GM11168 (cell line): Measurements from ENCODE around the gene CDH23.

Experiments
- in situ Hi-C: fragments of 300-500 bp; cut with MboI; formaldehyde crosslinking; loops from one replicate; pipeline ENCODE4 v1.12.0; 2022; ENCODE audit warnings: low sequenced_read_pairs; ENCODE audit not compliant: unreplicated experiment

The CDH23 gene

DNA sequence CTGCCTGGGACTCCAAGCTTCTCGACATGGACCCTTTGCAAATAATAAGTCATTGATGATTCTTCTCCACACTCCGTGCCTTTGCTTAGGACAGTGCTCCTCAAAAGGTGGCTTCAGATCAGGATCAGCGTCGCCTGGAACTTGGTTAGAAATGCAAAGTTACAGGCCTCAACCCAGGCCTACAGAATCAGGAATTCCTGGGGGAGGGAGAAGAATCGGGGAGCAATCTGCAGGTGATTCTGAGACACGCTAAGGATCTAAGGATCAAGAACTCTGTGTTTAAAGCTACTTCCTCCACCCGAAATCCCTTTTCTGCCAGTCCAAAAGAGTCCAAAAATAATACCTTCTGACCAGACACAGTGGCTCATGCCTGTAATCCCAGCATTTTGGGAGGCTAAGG, 244.7 kb downstream of the CDH23 start:
- in situ Hi-C loops = no loop called here

DNA sequence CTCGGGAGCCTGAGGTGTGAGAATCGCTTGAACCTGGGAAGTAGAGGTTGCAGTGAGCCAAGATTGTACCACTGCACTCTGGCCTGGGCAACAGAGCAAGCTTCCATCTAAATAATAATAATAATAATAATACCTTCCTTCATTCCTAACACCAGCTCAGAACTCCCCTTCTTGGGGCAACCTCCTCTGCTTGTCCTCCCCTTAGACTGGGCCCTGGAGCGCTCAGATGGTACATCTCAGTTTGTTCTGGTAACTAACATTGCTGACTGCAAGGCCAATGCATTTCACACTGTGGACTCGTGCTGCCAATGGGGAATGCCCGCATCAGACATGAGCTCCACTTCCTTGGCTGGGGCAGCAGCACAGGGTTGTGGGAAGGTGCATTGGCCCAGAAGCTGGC, 245.3 kb downstream of the CDH23 start:
- in situ Hi-C loops = no loop called here

DNA sequence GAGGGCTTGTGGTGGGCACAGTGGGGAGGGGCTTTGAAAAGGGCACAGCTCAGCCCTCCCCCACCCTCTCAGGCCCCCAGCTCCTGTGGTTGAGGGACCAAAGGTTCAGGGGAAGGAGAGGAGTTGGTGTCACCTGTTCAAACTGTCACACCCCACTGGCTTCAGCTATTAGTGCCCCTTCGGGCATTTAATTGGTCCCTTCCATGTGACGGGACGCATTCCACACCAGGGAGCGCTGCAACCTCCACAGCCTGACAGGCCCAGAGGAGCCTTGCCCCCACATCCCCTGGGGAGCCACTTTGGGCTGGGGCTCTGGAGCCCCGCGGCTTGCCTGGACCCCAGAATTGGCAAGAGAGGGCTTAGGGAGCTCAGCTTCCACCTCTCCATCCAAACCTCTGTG, 247.2 kb downstream of the CDH23 start:
- in situ Hi-C loops = no loop called here

DNA sequence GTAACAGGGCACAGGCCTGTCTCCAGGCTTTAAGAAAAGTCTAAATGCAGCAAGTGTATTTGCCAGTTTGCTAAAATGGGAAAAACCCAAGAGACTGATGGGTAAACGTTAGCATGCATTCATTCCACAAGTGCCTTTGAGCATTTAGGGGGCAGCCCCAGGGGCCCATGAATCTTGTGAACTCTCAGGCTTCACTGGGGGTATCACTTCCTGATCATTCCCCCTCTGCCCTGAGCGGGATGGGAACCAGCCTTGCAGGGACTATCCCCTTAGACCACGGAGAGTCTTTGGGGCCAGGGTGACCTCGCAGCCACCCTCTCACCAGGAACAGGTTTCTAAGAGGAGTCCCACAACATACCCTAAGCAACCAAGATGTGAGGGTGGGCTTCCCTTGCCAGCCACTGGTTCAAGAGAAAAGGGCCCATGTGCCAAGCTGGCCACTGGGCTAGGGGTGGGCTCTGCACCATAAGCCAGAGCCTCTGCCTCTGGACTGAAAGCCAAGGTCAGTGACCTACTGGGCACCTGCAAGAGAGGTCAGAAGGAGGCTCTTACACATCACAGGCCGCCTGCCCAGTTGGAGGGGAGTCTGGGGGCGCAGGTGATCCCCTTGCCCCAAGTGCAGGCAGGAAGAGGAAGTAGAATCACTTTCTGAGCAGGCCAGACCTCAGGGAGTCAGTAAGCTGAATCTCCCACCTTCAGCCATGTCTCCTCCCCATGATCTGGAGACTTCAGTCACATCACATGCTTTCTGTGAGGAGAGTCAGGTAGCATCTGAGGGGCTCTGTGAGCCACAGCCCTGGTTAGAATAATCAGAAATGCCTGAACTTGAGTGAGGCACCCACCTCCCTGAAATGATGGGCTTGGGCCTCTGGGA, 247.8 kb downstream of the CDH23 start:
- in situ Hi-C loops = no loop called here

DNA sequence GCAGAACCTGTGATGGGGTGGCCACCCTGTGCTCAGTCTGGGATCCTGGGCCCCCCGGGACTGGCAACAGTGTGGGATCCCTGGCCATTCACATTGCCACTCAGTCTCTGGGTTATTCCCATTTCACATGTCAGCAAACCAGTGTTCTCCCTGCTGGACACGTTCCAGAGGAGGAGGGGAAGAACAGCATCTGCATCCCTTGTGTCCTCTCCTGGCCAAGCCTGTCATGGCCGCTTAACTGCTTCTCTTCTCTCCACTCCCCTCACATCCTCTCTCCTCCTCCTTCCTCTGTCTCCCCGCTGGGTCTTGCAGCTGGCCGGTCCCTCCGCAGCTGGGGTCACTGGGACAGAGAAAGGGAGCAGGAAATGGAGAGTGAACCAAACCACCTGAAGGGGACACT, 248.5 kb downstream of the CDH23 start:
- in situ Hi-C loops = no loop called here

DNA sequence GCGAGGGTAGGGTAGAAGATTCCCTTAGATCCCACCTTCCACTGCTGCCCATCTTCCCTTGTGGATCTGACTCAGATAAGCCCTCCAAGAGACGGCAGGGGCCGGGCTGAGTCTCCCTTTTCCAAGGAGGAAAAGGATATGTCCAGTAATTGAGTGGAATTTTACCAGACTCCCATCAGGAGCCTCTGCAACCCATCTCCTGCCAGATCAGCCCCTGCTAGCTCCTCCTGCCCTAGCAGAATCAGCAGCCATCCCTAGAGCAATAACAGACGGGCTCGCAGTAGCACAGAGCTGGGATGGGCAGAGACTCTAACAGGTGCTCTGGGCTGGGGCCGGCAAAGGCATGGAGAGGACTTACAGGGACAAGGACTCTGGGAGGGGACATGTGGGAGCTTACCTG, 249.3 kb downstream of the CDH23 start:
- in situ Hi-C loops = no loop called here

DNA sequence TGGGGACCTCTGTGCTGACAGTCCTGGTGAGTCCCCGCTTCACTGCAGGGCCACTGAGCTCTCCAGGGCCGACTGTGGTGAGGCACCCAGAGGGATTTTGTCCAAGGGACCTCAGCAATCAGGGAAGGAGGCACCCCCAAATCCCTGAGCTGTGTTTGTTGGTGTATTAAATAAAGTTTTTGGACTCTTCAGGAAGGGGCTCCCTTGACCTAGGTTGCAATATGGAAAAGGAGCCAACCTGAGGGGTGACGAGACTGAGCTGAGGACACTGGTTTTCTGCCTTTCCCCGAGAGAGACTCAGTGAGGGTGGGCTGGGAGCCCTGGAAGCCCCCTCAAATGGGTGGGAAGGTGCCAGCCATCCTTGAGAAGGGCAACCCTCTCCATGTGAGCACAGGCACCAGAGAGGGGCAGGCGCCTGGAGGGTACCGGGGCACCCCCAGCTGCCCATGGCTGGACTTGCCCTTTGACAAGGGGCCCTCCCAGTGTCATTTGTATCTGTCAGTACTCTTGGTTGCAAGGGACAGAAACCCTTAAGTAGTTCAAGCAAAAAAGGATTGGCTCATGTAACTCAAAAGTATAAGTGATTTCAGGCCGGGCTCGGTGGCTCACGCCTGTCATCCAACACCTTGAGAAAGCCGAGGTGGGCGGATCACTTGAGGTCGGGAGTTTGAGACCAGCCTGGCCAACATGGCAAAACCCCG, 250.0 kb downstream of the CDH23 start:
- in situ Hi-C loops = no loop called here

DNA sequence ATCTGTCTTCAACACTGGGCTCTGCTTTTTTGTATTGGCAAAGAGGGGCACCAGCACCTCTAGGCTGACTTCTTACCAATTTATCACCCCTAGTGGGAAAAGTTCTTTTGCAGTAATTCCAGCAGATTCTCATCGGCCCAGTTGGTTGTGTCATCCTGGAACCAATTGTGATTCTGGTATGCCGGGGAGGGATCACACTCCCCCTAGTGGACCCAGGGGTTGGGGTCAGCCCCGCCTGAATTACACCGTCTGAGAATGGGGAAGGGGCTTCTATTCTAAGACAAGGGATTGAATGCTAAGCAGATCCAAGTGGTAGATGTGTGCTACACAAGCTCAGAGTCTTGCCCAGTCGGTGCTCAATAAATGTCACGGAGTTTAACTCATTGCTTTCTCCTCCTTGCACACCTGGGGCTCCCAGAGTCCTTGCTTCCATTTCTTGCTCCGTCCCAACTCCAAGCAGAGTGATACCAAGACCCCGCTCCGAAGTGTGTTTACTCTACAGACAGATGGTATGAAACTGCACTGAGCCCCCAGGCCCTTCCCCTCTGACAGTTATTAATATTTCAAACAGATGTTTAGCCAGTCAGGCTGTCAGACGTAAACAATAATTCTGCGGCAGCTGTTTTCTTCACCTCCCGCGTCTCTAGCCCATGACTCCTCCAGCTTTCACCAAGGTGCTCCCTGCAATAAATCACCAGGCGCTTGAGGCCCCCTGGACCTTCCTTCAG, 251.0 kb downstream of the CDH23 start:
- in situ Hi-C loops = no loop called here

DNA sequence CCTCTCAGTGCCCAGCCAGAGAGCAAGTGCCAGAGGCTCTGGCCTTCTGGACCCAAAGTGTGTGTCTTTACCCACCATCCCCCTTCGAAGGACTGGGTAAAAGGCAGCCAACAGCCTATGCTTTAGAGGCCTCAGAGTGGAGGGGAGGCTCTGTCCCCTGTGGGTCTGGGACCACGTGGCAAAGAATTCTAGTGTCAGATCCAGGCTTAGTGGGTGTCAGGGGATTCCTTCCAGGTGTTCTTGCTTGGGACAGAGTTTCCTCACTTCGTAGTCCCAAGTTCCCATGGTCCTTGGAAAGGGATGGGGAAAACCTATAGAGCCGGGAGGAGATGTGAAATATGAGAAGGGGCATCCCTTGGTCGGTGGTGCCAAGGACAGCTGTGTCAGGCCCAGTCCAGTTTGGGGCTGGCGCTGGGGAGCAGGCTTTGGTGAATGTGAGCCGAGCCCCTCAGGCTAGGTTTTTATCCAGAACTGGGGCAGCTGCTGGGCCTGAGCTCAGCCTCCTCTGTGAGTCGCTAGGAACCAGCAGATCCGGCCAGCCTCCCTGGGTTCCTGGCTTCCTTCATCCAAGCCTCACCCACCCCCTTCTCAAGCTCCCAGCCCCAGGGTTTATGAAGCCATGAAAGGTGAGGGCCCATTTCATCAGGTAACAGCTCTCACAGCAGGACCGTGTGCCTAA, 251.7 kb downstream of the CDH23 start:
- in situ Hi-C loops = no loop called here

DNA sequence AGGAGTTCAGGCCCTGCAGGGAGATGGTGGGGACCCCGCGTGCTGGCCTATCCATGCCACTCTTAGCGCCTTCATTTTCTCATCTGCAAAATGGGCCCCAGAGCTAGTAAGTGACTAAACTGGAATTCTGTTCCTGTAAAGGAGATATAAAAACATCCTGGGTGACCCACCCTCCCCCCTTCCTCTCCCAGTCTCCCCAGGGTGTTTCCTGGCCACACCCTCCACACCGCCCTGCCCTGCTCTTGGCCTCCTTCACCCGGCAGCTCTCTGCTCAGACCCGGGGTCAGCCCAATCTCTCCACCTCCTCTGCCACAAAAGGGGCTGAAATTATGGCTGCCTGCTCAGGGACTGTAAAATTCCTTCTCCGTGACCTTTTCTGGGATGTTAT, 252.2 kb downstream of the CDH23 start:
- in situ Hi-C loops = no loop called here

DNA sequence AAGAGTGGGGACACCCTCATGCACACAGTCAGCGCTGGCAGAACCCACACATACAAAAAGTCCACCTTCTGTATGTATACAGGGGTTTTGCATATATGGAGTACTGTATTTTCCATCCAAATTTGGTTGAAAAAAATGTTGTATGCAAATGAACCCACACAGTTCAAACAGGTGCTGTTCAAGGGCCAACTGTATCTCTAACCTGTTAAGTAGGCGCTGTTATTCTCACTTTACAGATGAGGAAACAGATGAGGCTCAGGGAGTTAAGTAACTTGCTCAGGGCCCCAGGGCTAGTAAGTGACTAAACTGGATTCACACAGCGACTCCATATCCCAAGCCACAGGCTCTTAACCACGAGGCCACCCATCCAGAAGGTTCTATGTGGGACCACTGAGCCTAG, 252.9 kb downstream of the CDH23 start:
- in situ Hi-C loops = no loop called here

DNA sequence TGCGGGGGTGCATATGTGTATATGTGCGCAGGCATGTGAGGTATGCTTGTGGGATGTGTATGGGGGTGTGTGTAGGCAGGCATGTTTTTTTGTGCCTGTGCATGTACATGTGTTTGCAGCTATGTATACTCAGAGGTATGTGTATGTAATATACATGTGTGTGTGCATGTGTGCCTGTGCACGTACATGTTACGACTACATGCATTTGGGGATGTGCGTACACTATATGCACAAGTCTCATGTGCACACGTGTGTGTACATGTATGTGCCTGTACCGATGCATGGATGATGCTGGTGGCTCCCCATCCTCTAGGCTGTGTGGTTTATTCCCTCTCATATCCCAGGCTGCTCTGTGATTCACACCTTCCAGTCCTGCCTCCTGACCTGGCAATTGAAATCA, 253.7 kb downstream of the CDH23 start:
- in situ Hi-C loops = no loop called here

DNA sequence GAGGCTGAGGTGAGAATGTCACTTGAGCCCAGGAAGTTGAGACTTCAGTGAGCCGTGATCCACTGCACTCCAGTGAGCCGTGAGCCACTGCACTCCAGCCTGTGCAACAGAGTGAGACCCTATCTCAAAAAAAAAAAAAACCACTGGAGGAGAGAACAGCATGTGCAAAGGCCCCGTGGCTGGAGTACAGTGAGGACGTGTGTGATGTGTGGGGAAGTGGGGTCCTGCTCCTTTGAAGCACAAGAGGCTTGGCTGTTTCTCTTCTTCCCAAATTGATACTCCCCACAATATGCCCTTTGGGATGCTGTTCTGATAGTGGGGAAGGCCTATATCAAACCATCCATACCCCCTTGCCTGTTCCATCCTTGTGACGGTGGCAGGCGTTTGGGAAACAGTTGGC, 254.7 kb downstream of the CDH23 start:
- in situ Hi-C loops = no loop called here

DNA sequence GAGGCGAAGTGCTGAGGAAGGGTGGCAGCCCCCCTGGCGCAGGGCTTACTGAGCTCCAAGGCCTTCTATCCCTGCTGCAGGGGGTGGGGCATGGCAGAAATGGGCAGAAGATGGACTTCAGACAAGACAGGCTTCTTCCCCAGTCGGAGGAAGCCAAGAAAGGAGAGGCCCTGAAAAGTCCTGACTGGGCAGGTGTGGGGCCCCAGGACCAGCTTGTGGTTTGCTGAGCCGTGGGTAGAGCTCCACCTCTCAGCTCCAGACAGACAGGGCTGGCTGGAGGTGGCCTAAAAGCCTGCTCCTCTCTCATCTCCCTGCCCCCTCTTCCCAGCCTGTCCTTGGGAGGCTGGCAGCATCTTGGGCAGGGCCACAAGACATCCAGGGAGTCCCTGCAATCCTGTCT, 255.2 kb downstream of the CDH23 start:
- in situ Hi-C loops = no loop called here

DNA sequence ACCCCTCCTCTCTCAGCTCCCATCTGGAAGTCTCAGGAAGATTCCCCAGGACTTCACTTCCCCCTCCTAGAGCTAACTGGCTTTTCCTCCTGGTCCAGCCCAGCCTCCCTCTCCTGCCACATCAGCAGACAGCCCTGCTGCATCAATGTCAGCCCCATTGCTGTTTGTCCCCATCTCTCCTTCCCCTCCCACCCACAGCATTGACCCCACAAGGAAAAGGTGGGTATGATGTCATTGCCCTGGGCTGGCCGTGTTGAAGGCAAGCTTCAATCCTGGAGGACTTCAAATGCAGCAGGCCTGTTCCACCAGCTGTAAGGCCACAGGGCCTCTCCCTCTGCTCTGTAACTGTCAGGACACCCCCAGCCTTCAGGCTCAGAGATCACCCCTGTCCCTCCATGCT, 256.3 kb downstream of the CDH23 start:
- in situ Hi-C loops = no loop called here

DNA sequence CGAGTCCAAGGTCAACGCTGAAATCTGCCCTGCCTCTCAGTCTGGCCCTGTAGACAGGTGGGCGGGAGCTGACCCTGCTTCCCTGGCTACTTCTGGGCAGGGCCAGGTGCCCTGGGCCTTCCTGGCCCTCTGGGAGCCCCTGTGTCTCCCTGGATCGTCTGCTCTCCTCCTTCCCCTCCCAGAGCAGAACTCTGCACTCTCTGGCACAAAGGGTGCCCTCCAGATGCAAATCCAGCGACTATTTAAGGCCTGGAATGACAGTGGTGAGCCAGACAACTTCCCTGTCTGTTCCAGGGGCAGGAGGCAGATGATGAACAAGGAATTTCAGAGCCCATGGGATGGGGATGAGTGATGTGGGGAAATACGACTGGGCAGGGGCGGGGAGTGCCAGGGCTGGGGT, 259.5 kb downstream of the CDH23 start:
- in situ Hi-C loops = no loop called here

DNA sequence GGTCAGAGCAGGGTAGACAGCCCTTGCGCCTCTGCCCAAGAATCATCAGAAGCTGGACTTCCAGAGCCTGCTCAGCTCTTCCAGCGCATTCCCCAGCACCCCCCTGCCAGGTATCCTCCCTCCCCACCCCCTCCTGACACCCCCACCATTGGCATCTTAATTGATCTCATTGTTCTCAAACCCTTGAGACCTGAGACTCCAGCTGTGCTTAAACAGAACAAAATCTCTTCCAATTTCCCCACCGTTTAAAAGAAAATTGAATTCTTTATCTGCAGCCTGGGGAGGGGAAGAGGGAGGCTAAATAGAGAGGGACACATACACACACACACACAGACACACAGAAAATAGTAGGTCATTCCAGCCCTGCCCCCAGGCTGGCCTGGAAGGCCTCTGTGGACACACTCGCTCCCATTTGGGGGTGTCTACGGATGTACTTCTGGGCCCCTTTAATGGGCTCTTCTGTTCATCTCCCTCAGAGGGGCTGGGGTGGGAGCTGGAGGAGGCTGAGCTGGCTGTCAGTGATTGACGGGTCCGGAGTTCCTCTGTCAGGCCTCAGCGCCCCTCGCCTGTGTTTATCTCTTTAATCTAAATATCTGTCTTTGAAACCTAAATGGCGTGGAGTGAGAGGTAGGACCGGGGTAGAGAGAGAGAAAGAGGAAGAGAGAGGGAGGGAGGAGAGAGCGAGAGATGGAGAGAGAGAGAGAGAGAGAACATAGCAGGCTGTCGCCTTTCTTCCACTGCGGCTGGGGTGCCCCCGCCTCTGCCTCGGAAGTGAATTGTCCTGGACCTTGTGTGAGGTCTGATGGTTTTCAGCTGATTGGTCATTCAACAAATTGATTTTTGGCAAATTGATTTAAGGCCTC, 261.1 kb downstream of the CDH23 start:
- in situ Hi-C loops = no loop called here

DNA sequence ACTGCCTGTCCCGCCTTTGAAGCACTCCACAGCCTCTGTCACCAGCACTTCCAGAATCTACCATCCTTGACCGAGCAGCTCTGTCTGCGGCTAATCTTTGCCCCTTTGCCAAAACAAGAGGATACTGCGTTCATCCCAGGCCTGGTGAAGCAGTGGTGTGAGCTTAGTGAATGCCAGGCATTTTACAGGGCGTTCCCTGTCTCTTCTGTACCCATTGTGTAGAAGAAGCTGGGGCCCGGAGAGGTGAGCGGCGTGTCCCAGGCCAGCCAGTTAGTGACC, 261.7 kb downstream of the CDH23 start:
- in situ Hi-C loops = no loop called here

DNA sequence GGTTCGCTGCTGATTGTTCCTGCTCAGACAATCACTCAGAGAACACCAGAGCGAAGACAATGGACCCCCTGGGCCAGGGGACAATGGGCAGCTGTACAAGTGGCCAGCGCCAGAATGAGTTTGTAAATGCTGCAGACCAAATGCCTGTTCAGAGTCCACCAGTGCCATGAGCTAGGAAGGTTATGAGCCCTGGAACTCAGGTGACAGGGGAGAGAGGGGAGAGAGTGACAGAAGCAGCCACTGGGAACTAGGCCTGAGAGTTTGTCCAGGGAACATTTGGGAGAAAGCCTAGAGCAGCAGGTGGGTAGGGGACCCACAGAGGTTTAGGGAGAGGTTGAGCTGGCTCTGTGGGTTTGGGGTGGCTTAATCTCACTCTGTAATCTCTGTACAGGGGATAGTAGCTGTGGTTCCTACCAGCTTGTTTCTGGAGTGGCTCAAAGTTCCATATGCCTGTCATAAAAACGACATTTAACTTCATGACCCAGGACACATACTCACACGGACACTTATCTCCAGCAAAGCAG, 262.5 kb downstream of the CDH23 start:
- in situ Hi-C loops = no loop called here

DNA sequence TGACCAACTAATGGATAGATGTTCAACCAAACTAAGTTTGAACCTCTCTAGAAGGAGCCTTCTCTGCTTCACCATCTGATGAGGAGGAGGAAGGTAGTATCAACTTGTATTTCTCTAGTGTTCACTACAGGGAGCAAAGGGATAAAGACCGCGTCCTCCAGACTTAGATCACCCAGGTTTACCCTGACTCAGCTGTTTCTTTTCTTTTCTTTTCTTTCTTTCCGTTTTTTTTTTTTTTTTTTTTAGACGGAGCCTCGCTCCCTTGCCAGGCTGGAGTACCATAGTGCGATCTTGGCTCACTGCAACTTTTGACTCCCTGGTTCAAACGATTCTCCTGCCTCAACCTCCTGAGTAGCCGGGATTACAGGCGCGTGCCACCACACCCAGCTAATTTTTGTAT, 263.0 kb downstream of the CDH23 start:
- in situ Hi-C loops = no loop called here
